ENCODE results near the gene RNU5B-1. TPM values are rescaled to one million over a fixed set of nuclear protein-coding genes. Genes with fewer than 3 reads are reported as not detected.
A peak's percentile ranks its signal among the peaks of the same experiment; 100 is the strongest.

RNU5B-1 gene
- total and polyA plus RNA-seq, 9 of the 15 experiments (the other 6 are each of a cell fraction or from before 2014, with no cell fraction given), result 14.2 TPM; not detected in 8

- ChIA-PET POLR2A (interaction anchor here (1.5 kb wide), 1 partner anchor 50 kb away, joined by 3 read pairs; the partner anchor contains the start of gene RNU5B-1), CTCF (ENCODE audit: low intra/inter-chr PET ratio) (no interaction called here)
- no peak for ATAC-seq
- H3K4me2 ChIP-seq (ENCODE audit: insufficient read depth, low read length), result no peak overlapping the region
- no peaks in the 10 kb centered on the region for H3K9me1 ChIP-seq (ENCODE audit: control insufficient read depth, insufficient read depth, low read length)
- TF ChIP-seq KLF6 (CRISPR knock-in tag; IDR thresholded peaks at IDR 0.05; ENCODE audit: borderline replicate concordance) (no peak), RFX1 (IDR thresholded peaks at IDR 0.05) (peak; percentile 23; the same call in 1 of the 2 replicates), HES1 (IDR thresholded peaks at IDR 0.05; ENCODE audit: low read depth) (no peak), HMG20B (CRISPR knock-in tag; IDR thresholded peaks at IDR 0.05) (no peak)
- WGBS (ENCODE audit: insufficient coverage, low coverage, missing lambda C conversion rate), result 44% methylated on average over 1 of the region's 1 CpG
- H3K4me3 ChIP-seq, result no peak overlapping the region
- in situ Hi-C loops (cut with MboI), result no loop called here
- peaks cover 3 to 6% of the 10 kb centered on the region in 2 experiments; a peak in 4 of 5 replicates for H3K4me1 ChIP-seq (replicated peaks in 1 of 2; ENCODE audit: control insufficient read depth in 2 of 2, insufficient read depth in 2 of 2, low read length in 2 of 2)
- no peaks in the 10 kb centered on the region for H3K9me3 ChIP-seq (replicated peaks; ENCODE audit: control insufficient read depth, insufficient read depth, low read depth, low read length)
- H3K79me2 ChIP-seq (ENCODE audit: control insufficient read depth, insufficient read depth, low read length), result no peaks in the 10 kb centered on the region
- no peak for DNase-seq (ENCODE audit: extremely low read depth in 1 of 4, low spot score in 3 of 4)
- BruUV-seq (replicated peaks), result no TSS peak
- FAIRE-seq, result no peak
- H3K27ac ChIP-seq (ENCODE audit: extremely low read depth, low read depth, low read length), result no peak overlapping the region
- no peak overlapping the region for H3K9ac ChIP-seq (ENCODE audit: insufficient read depth in 1 of 2, low read depth in 2 of 2, low read length in 2 of 2)
- H3K27me3 ChIP-seq (ENCODE audit: control insufficient read depth in 2 of 2, insufficient read depth in 2 of 2, low read length in 2 of 2), result no peaks in the 10 kb centered on the region
- no peaks in the 10 kb centered on the region for H4K20me1 ChIP-seq (replicated peaks; ENCODE audit: control insufficient read depth, insufficient read depth, low read length)
- peaks cover 5% of the 10 kb centered on the region; the same call in 1 of the 3 replicates for H3K36me3 ChIP-seq (ENCODE audit: control insufficient read depth, insufficient read depth, low read length)
- intact Hi-C loops (cut with micrococcal nuclease), result no loop called here
- H2AFZ ChIP-seq (ENCODE audit: low read depth, low read length), result no peak overlapping the region
These were observed 49.7 kb upstream of the RNU5B-1 start for GRCh38 chr15:65254758-65255157.

- Histone ChIP-seq H3K36me3 (ENCODE audit: control insufficient read depth, insufficient read depth, low read length) (peaks cover 13% of the 10 kb centered on the region; the same call in 1 of the 3 replicates), H3K4me3 (no peak overlapping the region), H3K4me2 (ENCODE audit: insufficient read depth, low read length) (no peak overlapping the region), H2AFZ (ENCODE audit: low read depth, low read length) (no peak overlapping the region), H3K9ac (ENCODE audit: insufficient read depth in 1 of 2, low read depth in 2 of 2, low read length in 2 of 2) (no peak overlapping the region), H3K9me3 (replicated peaks; ENCODE audit: control insufficient read depth, insufficient read depth, low read depth, low read length) (no peaks in the 10 kb centered on the region), H3K27ac (ENCODE audit: extremely low read depth, low read depth, low read length) (no peak overlapping the region), H4K20me1 (replicated peaks; ENCODE audit: control insufficient read depth, insufficient read depth, low read length) (no peaks in the 10 kb centered on the region), H3K79me2 (ENCODE audit: control insufficient read depth, insufficient read depth, low read length) (no peaks in the 10 kb centered on the region), H3K4me1 (replicated peaks in 1 of 2; ENCODE audit: control insufficient read depth in 2 of 2, insufficient read depth in 2 of 2, low read length in 2 of 2) (peaks cover 3 to 6% of the 10 kb centered on the region in 2 experiments; a peak in 4 of 5 replicates), H3K9me1 (ENCODE audit: control insufficient read depth, insufficient read depth, low read length) (no peaks in the 10 kb centered on the region), H3K27me3 (ENCODE audit: control insufficient read depth in 2 of 2, insufficient read depth in 2 of 2, low read length in 2 of 2) (no peaks in the 10 kb centered on the region)
- ATAC-seq (no peak), FAIRE-seq (no peak), DNase-seq (ENCODE audit: extremely low read depth in 1 of 4, low spot score in 3 of 4) (no peak)
- POLR2A ChIA-PET, result interaction anchor here (1.5 to 1.8 kb wide), 2 partner anchors 10 to 49 kb away, joined by 3 to 4 read pairs; partner anchors contain the start of gene RNU5B-1
- in situ Hi-C loops (cut with MboI) (no loop called here), intact Hi-C loops (cut with micrococcal nuclease) (no loop called here)
- BruUV-seq (replicated peaks), result no TSS peak
- 52% methylated on average over 7 of the region's 7 CpGs for WGBS (ENCODE audit: insufficient coverage, low coverage, missing lambda C conversion rate)
- CTCF ChIA-PET (ENCODE audit: low intra/inter-chr PET ratio), result no interaction called here
- TF ChIP-seq THRAP3 (IDR thresholded peaks at IDR 0.05; ENCODE audit: borderline replicate concordance) (no peak), RBM14 (IDR thresholded peaks at IDR 0.05; ENCODE audit: borderline replicate concordance, insufficient read depth, low read depth, low read length) (no peak), DIDO1 (tag; IDR thresholded peaks at IDR 0.05; ENCODE audit: low read depth) (no peak), ZBTB5 (IDR thresholded peaks at IDR 0.05) (no peak), HDAC8 (tag; IDR thresholded peaks at IDR 0.05) (no peak), CEBPB (tag; IDR thresholded peaks at IDR 0.05) (no peak), ELF4 (CRISPR knock-in tag; IDR thresholded peaks at IDR 0.05) (no peak), NR4A1 (CRISPR knock-in tag; IDR thresholded peaks at IDR 0.05) (no peak), NR4A1 (tag; IDR thresholded peaks at IDR 0.05) (no peak), ILK (tag; IDR thresholded peaks at IDR 0.05; ENCODE audit: borderline replicate concordance, low read depth) (no peak)
These were observed 48.9 kb upstream of the RNU5B-1 start for GRCh38 chr15:65255486-65256140.

Data from K562 (cell line).